HEK293 (cell line): ENCODE measurements around the gene DEDD.
A peak's percentile ranks its signal among the peaks of the same experiment; 100 is the strongest.

Source experiments
- GFI1B ChIP-seq: fragments of 450-650 bp; formaldehyde crosslinking; IDR thresholded peaks from 2 replicates; pipeline ENCODE4 v1.5.1; 2016; ENCODE audit warnings: missing biosample characterization, missing genetic modification characterization
- GLIS1 ChIP-seq: fragments of 450-650 bp; formaldehyde crosslinking; IDR thresholded peaks from 2 replicates; pipeline ENCODE4 v1.5.1; 2016; ENCODE audit warnings: missing biosample characterization, missing genetic modification characterization
- IKZF3 ChIP-seq: fragments of 450-650 bp; IDR thresholded peaks from 2 replicates; pipeline ENCODE4 v1.5.0; 2018; ENCODE audit warnings: missing biosample characterization, mild to moderate bottlenecking, missing genetic modification characterization, moderate library complexity
- KLF16 ChIP-seq: fragments of 450-650 bp; formaldehyde crosslinking; IDR thresholded peaks from 2 replicates; pipeline ENCODE4 v1.5.1; 2017; ENCODE audit warnings: missing biosample characterization, missing genetic modification characterization
- KLF8 ChIP-seq: fragments of 450-650 bp; formaldehyde crosslinking; IDR thresholded peaks from 2 replicates; pipeline ENCODE4 v1.5.1; 2016; ENCODE audit warnings: missing biosample characterization, missing genetic modification characterization
- OSR2 ChIP-seq: fragments of 450-650 bp; formaldehyde crosslinking; IDR thresholded peaks from 2 replicates; pipeline ENCODE4 v1.5.1; 2016; ENCODE audit warnings: missing biosample characterization, missing genetic modification characterization
- REST ChIP-seq: fragments of 450-650 bp; formaldehyde crosslinking; IDR thresholded peaks from 2 replicates; pipeline ENCODE4 v1.5.1; 2016; ENCODE audit warnings: missing biosample characterization, missing genetic modification characterization
- SP2 ChIP-seq: fragments of 450-650 bp; formaldehyde crosslinking; IDR thresholded peaks from 2 replicates; pipeline ENCODE4 v1.5.1; 2016; ENCODE audit warnings: missing biosample characterization, missing genetic modification characterization
- SP7 ChIP-seq: fragments of 450-650 bp; formaldehyde crosslinking; IDR thresholded peaks from 2 replicates; pipeline ENCODE4 v1.5.1; 2016; ENCODE audit warnings: missing biosample characterization, missing genetic modification characterization
- TRIM28 ChIP-seq: IDR thresholded peaks from 2 replicates; pipeline ENCODE4 v1.6.1; 2011; ENCODE audit warnings: low read length, control low read depth, borderline replicate concordance
- YY2 ChIP-seq: fragments of 450-650 bp; formaldehyde crosslinking; IDR thresholded peaks from 2 replicates; pipeline ENCODE4 v1.5.1; 2016; ENCODE audit warnings: missing biosample characterization, missing genetic modification characterization
- ZBTB6 ChIP-seq: fragments of 450-650 bp; formaldehyde crosslinking; IDR thresholded peaks from 2 replicates; pipeline ENCODE4 v1.5.1; 2017; ENCODE audit warnings: missing biosample characterization, missing genetic modification characterization
- ZBTB8A ChIP-seq: fragments of 450-650 bp; formaldehyde crosslinking; IDR thresholded peaks from 2 replicates; pipeline ENCODE4 v1.5.1; 2016; ENCODE audit warnings: missing biosample characterization, missing genetic modification characterization
- ZEB2 ChIP-seq: fragments of 450-650 bp; formaldehyde crosslinking; IDR thresholded peaks from 2 replicates; pipeline ENCODE4 v1.5.1; 2016; ENCODE audit warnings: missing biosample characterization, missing genetic modification characterization
- ZFP41 ChIP-seq: fragments of 450-650 bp; formaldehyde crosslinking; IDR thresholded peaks from 2 replicates; pipeline ENCODE4 v1.5.1; 2016; ENCODE audit warnings: missing biosample characterization, missing genetic modification characterization, borderline replicate concordance
- ZNF10 ChIP-seq: fragments of 450-650 bp; formaldehyde crosslinking; IDR thresholded peaks from 2 replicates; pipeline ENCODE4 v1.5.1; 2017; ENCODE audit warnings: missing biosample characterization, missing genetic modification characterization
- ZNF146 ChIP-seq: fragments of 450-650 bp; formaldehyde crosslinking; IDR thresholded peaks from 2 replicates; pipeline ENCODE4 v1.5.1; 2016; ENCODE audit warnings: missing biosample characterization, missing genetic modification characterization
- ZNF184 ChIP-seq: fragments of 450-650 bp; IDR thresholded peaks from 2 replicates; pipeline ENCODE4 v1.5.1; 2018; ENCODE audit warnings: missing biosample characterization, mild to moderate bottlenecking, missing genetic modification characterization
- ZNF24 ChIP-seq: fragments of 450-650 bp; formaldehyde crosslinking; IDR thresholded peaks from 2 replicates; pipeline ENCODE4 v1.5.1; 2016; ENCODE audit warnings: missing biosample characterization, missing genetic modification characterization
- ZNF341 ChIP-seq: fragments of 450-650 bp; formaldehyde crosslinking; IDR thresholded peaks from 2 replicates; pipeline ENCODE4; 2016; ENCODE audit warnings: low read depth, missing biosample characterization, missing genetic modification characterization
- ZNF366 ChIP-seq: fragments of 450-650 bp; formaldehyde crosslinking; conservative IDR thresholded peaks from 2 replicates; pipeline ENCODE4 v1.5.1; 2016; ENCODE audit warnings: missing biosample characterization, missing genetic modification characterization
- ZNF521 ChIP-seq: fragments of 450-650 bp; formaldehyde crosslinking; IDR thresholded peaks from 2 replicates; pipeline ENCODE4 v1.5.1; 2017; ENCODE audit warnings: missing biosample characterization, mild to moderate bottlenecking, missing genetic modification characterization
- ZNF529 ChIP-seq: fragments of 450-650 bp; formaldehyde crosslinking; IDR thresholded peaks from 2 replicates; pipeline ENCODE4 v1.5.1; 2017; ENCODE audit warnings: missing genetic modification characterization, missing biosample characterization; ENCODE audit not compliant: insufficient replicate concordance
- ZNF561 ChIP-seq: fragments of 450-650 bp; IDR thresholded peaks from 2 replicates; pipeline ENCODE4 v1.5.1; 2018; ENCODE audit warnings: missing biosample characterization, missing genetic modification characterization, borderline replicate concordance
- ZNF600 ChIP-seq: fragments of 450-650 bp; formaldehyde crosslinking; IDR thresholded peaks from 2 replicates; pipeline ENCODE4 v1.5.1; 2016; ENCODE audit warnings: missing biosample characterization, missing genetic modification characterization
- ZNF610 ChIP-seq: fragments of 450-650 bp; formaldehyde crosslinking; IDR thresholded peaks from 2 replicates; pipeline ENCODE4 v1.5.1; 2016; ENCODE audit warnings: missing biosample characterization, missing genetic modification characterization, borderline replicate concordance
- ZNF629 ChIP-seq: fragments of 450-650 bp; formaldehyde crosslinking; IDR thresholded peaks from 2 replicates; pipeline ENCODE4 v1.5.1; 2017; ENCODE audit warnings: missing biosample characterization, missing genetic modification characterization
- ZNF670 ChIP-seq: fragments of 450-650 bp; formaldehyde crosslinking; IDR thresholded peaks from 2 replicates; pipeline ENCODE4 v1.5.1; 2016; ENCODE audit warnings: missing biosample characterization, missing genetic modification characterization, low read depth
- ZSCAN23 ChIP-seq: fragments of 450-650 bp; formaldehyde crosslinking; IDR thresholded peaks from 2 replicates; pipeline ENCODE4 v1.5.1; 2016; ENCODE audit warnings: missing biosample characterization, missing genetic modification characterization
- ZXDB ChIP-seq: fragments of 450-650 bp; formaldehyde crosslinking; IDR thresholded peaks from 2 replicates; pipeline ENCODE4 v1.5.1; 2016; ENCODE audit warnings: missing biosample characterization, missing genetic modification characterization
- TF ChIP-seq, protein P1 (sequence below): fragments of 450-650 bp; formaldehyde crosslinking; IDR thresholded peaks from 2 replicates; pipeline ENCODE4 v1.5.1; 2016; ENCODE audit warnings: missing biosample characterization, missing genetic modification characterization
- TF ChIP-seq, protein P2 (sequence below): fragments of 450-650 bp; formaldehyde crosslinking; IDR thresholded peaks from 2 replicates; pipeline ENCODE4 v1.5.1; 2016; ENCODE audit warnings: missing biosample characterization, missing genetic modification characterization

The DEDD gene

DNA sequence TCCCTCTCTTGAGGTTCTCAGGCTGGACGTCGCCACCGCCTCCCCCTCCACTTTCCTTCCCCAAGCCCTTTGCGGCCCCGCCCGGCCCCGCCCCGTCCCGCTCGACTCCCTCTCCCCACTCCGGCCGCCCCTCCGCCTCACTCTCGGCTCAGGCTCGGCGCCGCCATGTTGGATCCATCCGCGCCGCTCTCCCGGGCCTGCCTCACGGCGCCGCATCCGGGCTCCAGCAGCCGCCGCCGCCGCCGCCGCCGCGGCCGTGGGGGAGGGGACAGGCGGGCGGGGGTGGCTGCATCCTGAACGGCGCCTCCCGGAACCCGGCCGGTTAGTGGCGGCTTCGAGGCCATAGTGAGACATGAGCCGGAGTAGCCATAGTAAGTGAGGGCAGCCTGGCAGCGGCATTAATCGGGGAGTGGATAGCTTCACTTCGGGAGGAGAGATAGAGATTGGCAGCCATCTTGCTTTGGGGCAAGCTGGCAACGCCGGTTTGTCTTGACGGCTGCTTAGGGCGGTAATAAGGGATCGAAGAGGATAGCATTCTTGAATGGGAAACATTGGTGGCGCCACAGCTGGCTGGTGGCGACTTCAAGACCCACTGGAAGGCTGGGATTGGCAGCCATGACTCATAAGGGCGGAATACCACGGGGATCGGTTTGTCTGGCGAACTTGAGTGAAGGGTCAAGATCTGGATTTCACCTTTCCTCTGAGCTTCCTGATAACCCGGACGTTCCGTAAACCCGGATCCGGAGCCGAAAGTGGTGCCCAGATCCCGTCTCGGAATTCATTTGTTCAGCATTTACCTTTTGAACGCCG, at the start of gene DEDD (continued):
- TF ChIP-seq SP2 (tag by site-specific recombination) = peak; percentile 75
- peak; percentile 21; the same call in 1 of the 2 replicates for TF ChIP-seq ZNF629 (tag by site-specific recombination)
- 0 out of 2 replicates have a peak, but pooled peaks have one; percentile 3 for TF ChIP-seq GFI1B (tag by site-specific recombination)
- TF ChIP-seq ZBTB6 (tag by site-specific recombination) = peak; percentile 44; the same call in 1 of the 2 replicates
- 0 out of 2 replicates have a peak, but pooled peaks have one; percentile 40 for TF ChIP-seq KLF16
- peak; percentile 47; the same call in 1 of the 2 replicates for TF ChIP-seq ZNF366 (tag by site-specific recombination)
- TF ChIP-seq, protein P1, sequence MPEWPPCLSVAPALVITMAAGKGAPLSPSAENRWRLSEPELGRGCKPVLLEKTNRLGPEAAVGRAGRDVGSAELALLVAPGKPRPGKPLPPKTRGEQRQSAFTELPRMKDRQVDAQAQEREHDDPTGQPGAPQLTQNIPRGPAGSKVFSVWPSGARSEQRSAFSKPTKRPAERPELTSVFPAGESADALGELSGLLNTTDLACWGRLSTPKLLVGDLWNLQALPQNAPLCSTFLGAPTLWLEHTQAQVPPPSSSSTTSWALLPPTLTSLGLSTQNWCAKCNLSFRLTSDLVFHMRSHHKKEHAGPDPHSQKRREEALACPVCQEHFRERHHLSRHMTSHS = no peak
- TF ChIP-seq ZSCAN23 (tag by site-specific recombination) = no peak
- TF ChIP-seq IKZF3 (tag by site-specific recombination) = peak; percentile 94
- TF ChIP-seq ZNF24 (tag by site-specific recombination) = peak; percentile 94
- TF ChIP-seq ZEB2 (tag by site-specific recombination) = peak; percentile 89
- TF ChIP-seq, protein P2, sequence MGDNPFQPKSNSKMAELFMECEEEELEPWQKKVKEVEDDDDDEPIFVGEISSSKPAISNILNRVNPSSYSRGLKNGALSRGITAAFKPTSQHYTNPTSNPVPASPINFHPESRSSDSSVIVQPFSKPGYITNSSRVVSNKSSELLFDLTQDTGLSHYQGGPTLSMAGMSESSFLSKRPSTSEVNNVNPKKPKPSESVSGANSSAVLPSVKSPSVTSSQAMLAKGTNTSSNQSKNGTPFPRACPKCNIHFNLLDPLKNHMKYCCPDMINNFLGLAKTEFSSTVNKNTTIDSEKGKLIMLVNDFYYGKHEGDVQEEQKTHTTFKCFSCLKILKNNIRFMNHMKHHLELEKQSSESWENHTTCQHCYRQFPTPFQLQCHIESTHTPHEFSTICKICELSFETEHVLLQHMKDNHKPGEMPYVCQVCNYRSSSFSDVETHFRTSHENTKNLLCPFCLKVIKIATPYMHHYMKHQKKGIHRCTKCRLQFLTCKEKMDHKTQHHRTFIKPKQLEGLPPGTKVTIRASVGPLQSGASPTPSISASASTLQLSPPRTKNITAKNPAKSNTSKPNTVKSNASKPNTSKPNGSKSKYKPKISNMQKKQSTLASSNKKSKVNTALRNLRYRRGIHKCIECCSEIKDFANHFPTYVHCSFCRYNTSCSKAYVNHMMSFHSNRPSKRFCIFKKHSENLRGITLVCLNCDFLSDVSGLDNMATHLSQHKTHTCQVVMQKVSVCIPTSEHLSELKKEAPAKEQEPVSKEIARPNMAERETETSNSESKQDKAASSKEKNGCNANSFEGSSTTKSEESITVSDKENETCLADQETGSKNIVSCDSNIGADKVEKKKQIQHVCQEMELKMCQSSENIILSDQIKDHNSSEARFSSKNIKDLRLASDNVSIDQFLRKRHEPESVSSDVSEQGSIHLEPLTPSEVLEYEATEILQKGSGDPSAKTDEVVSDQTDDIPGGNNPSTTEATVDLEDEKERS (tag by site-specific recombination) = no peak
- no peak for TF ChIP-seq ZNF670 (tag by site-specific recombination)
- TF ChIP-seq ZNF146 (tag by site-specific recombination) = no peak
- 0 out of 2 replicates have a peak, but pooled peaks have one; percentile 11 for TF ChIP-seq OSR2 (tag by site-specific recombination)
- TF ChIP-seq YY2 (tag by site-specific recombination) = peak; percentile 97
- 0 out of 2 replicates have a peak, but pooled peaks have one; percentile 53 for TF ChIP-seq SP7 (tag by site-specific recombination)
- peak; percentile 76; the same call in 1 of the 2 replicates for TF ChIP-seq ZXDB
- TF ChIP-seq GLIS1 (tag by site-specific recombination) = peak; percentile 18; the same call in 1 of the 2 replicates
- no peak for TF ChIP-seq ZNF529 (tag by site-specific recombination)
- TF ChIP-seq ZNF341 (tag by site-specific recombination) = peak; percentile 89
- TF ChIP-seq ZNF184 (tag by site-specific recombination) = 0 out of 2 replicates have a peak, but pooled peaks have one; percentile 22
- peak; percentile 35; the same call in 1 of the 2 replicates for TF ChIP-seq ZBTB8A
- TF ChIP-seq ZNF561 = peak; percentile 72; the same call in 1 of the 2 replicates
- TF ChIP-seq ZNF600 (tag by site-specific recombination) = peak; percentile 88
- TF ChIP-seq TRIM28 = peak; percentile 88
- TF ChIP-seq KLF8 (tag by site-specific recombination) = peak; percentile 54
- TF ChIP-seq REST (tag by site-specific recombination) = 0 out of 2 replicates have a peak, but pooled peaks have one; percentile 21
- TF ChIP-seq ZFP41 (tag by site-specific recombination) = no peak
- peak; percentile 46; the same call in 1 of the 2 replicates for TF ChIP-seq ZNF10
- TF ChIP-seq ZNF610 (tag by site-specific recombination) = 0 out of 2 replicates have a peak, but pooled peaks have one; percentile 48
- TF ChIP-seq ZNF521 (tag by site-specific recombination) = no peak
